Retinal pigment epithelial cell (primary cell): ENCODE results near the gene OXA1L.
"Not testable (repeated sequence)": the region's sequence is repeated elsewhere in the genome, so short reads cannot be mapped to it uniquely, and the experiment has no call there.

Experiments used
- DNase-seq: peaks from one replicate; pipeline ENCODE4 v3.0.0-alpha.2; 2010; ENCODE audit warnings: low read depth
- H3K4me3 ChIP-seq: 2 replicates; pipeline ENCODE4 v1.5.1; 2011; ENCODE audit warnings: mild to moderate bottlenecking, low read length, control low read depth, moderate library complexity
- TF ChIP-seq, protein P1 (sequence below): conservative IDR thresholded peaks from 2 replicates; pipeline ENCODE4 v1.5.1; 2011; ENCODE audit warnings: low read depth, low read length, control low read depth, inconsistent platforms

The OXA1L gene

DNA sequence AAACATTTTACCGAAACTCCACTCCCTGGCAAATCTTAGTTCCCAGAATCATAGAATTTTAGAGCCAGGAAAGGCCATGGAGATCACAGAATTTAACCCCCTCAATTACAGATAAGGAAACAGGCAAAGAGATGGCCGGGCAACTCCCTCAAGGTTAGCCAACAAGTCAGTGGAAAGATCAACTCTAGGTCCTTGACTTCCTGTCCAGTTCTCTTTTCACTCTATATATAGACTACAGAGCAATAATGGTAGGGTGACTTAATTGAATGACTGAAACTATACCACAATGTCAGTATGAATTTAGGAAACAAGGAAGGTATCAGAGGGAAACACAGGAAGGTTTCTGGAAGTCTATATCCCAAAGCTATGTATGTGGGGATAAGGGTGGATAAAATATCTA lies 11.6 kb downstream of the OXA1L start:
- H3K4me3 ChIP-seq: no peak overlapping the region
- no peak for DNase-seq
- TF ChIP-seq, protein P1, sequence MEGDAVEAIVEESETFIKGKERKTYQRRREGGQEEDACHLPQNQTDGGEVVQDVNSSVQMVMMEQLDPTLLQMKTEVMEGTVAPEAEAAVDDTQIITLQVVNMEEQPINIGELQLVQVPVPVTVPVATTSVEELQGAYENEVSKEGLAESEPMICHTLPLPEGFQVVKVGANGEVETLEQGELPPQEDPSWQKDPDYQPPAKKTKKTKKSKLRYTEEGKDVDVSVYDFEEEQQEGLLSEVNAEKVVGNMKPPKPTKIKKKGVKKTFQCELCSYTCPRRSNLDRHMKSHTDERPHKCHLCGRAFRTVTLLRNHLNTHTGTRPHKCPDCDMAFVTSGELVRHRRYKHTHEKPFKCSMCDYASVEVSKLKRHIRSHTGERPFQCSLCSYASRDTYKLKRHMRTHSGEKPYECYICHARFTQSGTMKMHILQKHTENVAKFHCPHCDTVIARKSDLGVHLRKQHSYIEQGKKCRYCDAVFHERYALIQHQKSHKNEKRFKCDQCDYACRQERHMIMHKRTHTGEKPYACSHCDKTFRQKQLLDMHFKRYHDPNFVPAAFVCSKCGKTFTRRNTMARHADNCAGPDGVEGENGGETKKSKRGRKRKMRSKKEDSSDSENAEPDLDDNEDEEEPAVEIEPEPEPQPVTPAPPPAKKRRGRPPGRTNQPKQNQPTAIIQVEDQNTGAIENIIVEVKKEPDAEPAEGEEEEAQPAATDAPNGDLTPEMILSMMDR: no peak

DNA sequence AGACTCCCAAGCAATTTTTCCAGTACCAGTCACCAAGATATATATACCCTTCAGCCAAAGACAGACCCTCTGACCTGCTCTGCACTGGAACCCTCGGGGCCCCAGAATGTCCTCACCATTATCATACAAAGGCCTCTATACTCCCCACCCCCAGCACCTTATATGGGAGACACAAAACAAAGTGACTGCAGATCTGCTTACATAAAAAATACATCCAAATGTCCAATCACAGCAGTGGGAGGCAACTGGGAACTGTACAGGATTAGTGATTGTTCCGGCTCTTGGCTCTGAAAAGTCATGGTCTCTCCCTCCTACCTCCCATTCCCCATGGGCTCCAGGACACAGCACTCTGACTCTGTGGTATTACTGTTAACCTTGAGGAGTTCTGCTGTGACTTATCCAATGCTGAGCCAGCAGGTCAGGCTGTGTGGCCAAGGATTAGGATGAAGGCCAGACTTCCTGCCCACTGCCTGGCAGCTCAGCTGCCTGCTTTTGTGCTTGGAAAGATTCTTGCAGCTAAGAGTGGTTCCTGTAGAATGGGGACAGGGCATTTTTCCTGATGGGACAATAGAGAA lies 13.7 kb downstream of the OXA1L start:
- no peak overlapping the region for H3K4me3 ChIP-seq
- DNase-seq: peak; percentile 57
- TF ChIP-seq, protein P1: no peak

DNA sequence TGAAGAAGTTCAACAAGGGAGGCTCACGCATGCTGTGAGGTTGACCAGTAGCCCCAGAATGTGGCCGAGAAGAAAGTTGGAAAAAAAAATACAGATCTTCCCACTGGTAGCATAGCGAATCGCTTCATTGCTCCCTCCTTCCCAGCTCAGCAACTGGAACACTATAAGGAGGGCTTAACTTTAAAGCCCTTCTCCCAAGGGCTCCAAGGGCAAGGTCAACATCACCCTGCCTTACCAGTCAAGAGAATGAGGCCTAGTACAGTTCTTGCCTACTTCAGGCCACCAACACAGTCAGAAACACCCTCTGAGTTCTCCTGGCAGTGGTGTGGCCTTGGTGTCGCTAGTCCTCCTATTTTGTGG lies 14.4 kb downstream of the OXA1L start:
- TF ChIP-seq, protein P1: no peak
- H3K4me3 ChIP-seq: no peak overlapping the region
- DNase-seq: no peak

DNA sequence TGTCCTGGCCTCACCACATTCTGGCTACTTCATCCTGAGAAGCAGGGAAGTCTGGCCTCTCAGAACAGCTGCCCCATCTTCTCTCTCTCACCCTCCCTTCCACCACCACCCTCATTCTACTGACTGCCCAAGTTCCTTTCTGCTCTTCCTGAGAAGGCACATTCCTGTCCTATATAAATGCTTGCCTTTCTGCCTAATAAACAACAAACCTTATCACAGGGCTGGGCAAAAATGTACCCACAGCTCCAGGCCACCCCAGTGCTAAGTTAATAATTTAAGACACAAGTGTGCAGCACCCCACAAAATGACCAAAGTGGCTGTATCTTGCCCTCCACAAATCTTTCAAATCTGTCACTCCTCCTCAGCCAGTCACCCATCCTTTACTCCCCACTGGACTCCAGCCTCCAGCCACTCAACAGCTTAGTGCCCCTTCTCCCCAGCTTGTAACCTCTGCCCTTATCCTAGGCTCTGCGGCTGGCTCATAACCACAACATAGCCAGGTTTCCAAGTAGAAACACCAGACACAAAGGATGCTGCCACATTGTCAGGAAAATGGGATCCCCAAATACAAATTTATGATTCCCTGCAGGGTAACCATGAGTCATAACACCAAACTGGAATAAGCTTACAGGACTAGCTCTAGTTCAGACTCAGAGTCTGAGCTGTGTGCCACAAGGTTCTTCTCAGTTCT lies 15.0 kb downstream of the OXA1L start:
- no peak for DNase-seq
- H3K4me3 ChIP-seq: no peak overlapping the region
- TF ChIP-seq, protein P1: no peak

DNA sequence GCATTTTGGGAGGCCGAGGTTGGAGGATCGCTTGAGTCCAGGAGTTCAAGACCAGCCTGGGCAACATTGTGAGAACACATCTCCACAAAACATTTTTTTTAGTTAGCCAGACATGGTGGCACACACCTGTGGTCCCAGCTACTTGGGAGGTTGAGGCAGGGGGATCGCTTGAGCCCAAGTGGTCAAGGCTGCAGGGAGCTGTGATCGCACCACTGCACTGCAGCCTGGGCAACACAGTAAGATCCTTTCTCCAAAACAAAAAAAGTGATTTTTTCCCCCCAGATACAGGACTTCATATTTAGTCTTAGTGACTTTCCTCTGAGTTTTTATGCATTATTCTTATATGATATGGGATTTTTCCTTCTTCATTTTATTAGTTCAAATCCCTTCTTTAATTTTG lies 20.2 kb downstream of the OXA1L start:
- TF ChIP-seq, protein P1: no peak
- no peak overlapping the region for H3K4me3 ChIP-seq
- DNase-seq: no peak

DNA sequence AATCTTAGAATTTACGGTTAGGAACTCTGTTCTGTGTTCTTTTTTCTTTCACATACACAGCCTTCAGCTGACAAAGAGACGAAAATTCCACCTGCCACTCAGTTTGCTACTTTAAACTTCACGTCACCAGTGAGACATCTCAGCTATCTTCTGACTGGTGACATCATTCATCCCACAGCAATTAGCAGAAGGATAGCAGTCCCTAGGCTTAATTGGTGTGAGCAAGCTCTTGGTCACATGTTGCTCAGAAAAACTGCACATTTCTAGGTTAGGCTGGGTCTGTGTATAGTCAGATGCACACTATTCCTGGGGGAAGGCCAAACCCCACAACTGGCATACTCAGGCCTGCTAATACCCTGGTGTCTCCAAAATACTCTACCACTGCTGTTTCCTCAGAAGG lies 24.8 kb downstream of the OXA1L start:
- TF ChIP-seq, protein P1: no peak
- no peak overlapping the region for H3K4me3 ChIP-seq
- DNase-seq: peak; percentile 90

DNA sequence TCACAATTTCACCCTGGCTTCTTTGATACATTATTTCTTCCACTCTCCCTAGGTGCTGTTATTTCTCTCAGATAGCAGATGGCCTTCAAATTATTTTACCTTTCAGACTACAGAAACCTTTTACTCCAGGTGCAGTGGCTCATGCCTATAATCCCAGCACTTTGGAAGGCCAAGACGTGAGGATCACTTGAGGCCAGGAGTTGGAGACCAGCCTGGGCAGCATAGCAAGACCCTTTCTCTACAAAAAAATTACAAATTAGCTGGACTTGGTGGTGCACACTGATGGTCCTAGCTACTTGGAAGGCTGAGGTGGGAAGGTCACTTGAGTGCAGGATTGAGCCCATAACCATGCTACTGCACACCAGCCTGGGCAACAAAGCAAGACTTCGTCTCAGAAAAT lies 25.7 kb downstream of the OXA1L start:
- H3K4me3 ChIP-seq: no peak overlapping the region
- TF ChIP-seq, protein P1: no peak

DNA sequence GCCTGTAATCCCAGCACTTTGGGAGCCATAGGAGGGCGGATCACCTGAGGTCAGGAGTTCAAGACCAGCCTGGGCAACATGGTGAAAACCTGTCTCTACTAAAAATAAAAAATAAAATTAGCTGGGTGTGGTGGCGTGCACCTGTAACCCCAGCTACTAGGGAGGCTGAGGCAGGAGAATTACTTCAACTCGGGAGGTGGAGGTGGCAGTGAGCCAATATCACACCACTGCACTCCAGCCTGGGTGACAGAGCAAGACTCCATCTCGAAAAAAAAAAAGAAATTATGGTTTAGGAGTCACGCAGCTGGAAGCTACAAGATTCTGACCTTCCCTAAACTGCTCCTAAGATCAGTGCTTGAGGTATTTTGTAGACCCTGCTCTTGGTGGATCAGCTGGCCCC lies 27.1 kb downstream of the OXA1L start:
- not testable (repeated sequence) for H3K4me3 ChIP-seq, DNase-seq

More for the DNA sequence above, 25.7 kb downstream of the OXA1L start:
- DNase-seq: no peak
